HG02759 (cell line): Measurements from ENCODE around the gene TTC23.
"Not testable (repeated sequence)": the region's sequence is repeated elsewhere in the genome, so short reads cannot be mapped to it uniquely, and the experiment has no call there.

ENCODE experiments used
- ATAC-seq: cut with Tn5 transposase; IDR thresholded peaks from one replicate; pipeline ENCODE4 v1.9.1; 2021; ENCODE audit warnings: mild to moderate bottlenecking, moderate library complexity; ENCODE audit not compliant: unreplicated experiment

The TTC23 gene

DNA sequence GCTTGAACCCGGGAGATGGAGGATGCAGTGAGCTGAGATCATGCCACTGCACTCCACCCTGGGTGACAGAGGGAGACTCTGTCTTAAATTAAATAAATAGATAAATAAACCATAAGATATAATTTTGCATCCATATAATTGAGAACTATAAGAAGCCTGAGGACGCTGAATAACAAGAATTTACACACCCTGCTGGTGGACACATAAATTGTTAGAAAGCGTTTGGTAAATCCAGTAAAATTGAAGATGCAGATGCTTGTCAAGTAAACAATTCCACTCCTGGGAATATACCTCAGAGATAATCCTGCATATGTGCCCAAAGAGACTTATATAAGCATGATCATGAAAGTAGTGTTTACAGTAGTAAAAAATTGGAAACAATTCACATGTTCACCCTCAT, 41.7 kb downstream of the TTC23 start:
- no peak for ATAC-seq

DNA sequence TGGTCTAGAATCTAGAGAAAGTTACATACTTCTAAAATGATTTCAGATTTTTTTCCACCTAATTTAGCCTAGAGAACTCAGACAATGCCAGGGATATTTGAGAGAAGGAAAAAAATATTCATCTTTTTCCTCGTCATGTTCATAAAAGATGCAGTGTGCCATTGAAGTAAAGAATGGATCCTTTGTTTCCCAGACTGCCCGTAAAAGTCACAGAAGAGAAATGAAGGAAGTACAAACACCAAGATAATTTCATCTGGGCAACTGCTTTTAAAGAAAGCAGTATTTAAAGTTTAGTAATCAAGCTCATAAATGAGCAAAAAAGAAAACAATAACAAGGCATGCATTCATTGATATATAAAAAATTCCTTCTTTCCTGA, 47.2 kb downstream of the TTC23 start:
- ATAC-seq, result no peak

DNA sequence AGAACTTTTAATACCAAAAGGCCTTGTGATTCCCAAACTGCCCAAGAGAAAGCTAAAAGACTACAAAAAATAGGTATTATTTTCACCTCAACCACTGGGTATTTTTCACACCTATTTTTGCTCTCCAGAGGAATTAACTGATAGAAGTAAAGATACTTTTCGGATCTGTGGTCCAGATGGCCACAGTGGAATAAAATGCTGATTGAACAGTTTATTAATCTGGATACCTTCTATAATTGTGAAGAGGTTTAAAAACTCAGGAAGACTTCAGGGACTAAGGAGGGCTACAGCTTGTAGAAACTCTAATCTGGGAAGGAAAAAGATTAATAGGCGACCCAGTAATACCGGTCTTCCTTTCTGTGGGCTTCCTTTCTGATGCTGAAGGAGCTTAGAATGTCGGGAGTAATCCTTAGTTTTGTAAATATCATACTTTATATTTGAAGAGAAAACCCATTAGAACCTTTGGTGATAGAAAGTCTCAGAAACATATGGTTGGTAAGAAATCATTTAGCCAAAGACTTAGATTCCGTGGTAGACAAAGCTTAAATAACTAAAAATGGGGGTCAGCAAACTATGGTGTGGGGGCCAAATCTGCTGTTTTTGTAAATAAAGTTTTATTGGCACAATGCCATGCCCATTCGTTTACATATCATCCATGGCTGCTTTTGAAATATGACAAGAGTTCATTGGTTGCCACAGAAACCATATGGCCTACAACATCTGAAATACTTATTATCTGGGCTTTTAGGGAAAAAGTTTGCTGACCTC, 47.8 kb downstream of the TTC23 start:
- no peak for ATAC-seq

DNA sequence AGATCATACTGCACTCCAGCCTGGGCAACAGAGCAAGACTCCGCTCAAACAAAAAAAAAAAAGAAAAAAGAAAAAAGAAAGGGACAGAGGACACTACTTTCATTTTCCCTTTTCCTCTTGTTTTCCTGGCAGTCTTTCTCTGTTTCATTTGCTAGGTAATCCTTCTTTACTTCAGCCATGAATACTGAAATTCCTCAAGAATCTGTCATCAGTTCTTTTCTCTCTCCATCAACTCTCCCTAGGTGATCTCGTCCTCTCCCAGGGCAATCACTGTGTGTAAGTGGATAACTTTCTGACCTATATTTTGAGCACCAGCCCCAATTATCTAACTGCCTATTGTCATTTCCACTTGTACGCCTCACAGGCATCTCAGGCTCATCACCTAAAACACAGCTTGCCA, 51.5 kb downstream of the TTC23 start:
- no peak for ATAC-seq

DNA sequence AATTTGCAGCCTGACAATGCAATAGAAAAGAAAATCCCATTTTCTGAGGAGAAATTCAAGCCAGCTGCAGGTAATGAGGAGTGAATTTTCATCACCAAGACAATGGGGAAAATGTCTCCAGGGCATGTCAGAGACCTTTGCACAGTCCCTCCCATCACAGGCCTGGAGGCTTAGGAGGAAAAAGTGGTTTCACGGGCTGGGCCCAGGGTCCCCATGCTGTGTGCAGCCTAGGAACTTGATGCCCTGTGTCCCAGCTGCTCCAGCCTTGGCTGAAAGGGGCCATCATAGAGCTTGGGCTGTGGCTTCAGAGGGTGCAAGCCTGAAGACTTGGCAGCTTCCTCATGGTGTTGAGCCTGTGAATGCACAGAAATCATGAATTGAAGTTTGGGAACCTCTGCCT, 57.2 kb downstream of the TTC23 start:
- not testable (repeated sequence) for ATAC-seq

- ATAC-seq, result no peak
Measured at GRCh38 chr15:99187936-99188335, 61.4 kb downstream of the TTC23 start.

DNA sequence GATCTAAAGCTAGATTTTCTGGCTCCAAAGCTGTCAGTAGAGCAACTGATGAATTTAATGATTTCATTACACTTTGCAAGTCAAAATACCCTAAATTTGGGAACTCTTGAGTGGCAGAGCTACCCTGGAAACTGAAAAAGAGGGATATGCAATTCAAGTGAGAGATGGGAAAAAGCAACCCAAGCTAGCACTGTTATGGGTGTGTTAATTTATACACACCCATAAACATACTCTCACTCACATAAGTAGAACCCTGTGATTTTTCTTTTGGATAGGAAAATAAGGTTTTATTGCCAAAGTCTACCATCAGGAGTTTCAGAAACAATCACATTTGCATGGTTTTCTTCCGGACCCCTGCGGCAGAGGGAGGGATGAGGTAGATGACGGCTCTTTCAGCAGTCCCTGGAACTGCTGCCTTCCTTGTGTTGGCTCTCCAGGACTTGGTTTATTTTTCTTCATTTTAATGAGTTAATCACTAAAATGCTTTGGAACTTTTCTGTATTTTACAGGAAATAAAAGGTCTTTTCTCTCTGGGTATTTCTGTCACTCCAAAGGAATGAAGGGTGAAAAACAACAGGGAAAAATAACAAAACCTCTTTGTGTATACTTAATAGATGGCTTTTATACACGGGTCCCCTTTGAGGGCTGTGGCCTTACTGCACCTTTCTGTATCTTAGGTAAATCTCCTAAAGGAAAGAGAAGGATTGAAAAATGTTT, 63.8 kb downstream of the TTC23 start:
- ATAC-seq, result no peak

- ATAC-seq, result no peak
Measured at GRCh38 chr15:99182791-99183190, 66.6 kb downstream of the TTC23 start.

- ATAC-seq, result no peak
Measured at GRCh38 chr15:99181545-99181971, 67.8 kb downstream of the TTC23 start.

- ATAC-seq, result no peak
Measured at GRCh38 chr15:99180964-99181306, 68.4 kb downstream of the TTC23 start.

- no peak for ATAC-seq
Measured at GRCh38 chr15:99180086-99180963, 69.1 kb downstream of the TTC23 start.

GRCh38 chr15:99177679-99178078, 71.7 kb downstream of the TTC23 start:
- no peak for ATAC-seq

GRCh38 chr15:99176757-99177156, 72.6 kb downstream of the TTC23 start:
- ATAC-seq, result no peak

DNA sequence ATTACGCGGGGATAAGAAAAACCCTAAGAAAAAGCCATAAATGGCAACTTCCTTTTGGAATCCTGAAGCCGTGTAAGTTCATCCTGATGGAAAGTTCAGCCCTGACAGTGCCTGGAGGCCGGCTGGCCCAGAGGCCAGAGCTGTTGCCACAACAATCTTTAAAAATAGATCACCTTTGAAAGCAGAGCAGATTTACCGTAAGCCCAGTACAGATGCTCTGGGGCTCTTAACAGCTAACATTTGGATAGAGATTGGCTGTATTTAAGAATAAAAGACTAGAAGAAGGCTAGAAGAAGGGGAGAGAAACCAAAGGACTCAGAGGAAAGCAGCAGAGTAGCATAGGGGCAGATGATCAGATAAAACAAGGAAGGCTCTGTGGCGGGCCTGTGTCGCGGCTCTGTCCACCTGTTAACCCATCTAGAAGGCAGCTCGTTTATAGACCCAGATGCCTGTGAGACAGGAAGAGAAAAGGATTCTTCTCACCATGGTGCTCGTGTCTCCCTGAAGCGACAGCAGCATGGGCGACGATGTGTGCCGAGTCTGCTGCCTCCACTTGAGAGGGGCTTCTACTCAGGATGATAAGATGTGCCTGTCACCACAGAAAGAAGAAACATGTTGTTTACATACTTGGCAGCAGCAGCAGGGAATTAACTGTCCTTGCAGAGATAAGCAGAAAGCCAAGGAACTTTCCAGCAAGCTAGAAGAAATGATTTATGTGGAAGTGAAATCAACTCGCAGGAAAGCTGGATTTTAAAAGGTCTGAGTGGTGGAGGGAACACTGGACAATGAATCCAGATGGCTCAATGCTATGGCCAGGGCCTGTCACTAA, 74.6 kb downstream of the TTC23 start:
- no peak for ATAC-seq

DNA sequence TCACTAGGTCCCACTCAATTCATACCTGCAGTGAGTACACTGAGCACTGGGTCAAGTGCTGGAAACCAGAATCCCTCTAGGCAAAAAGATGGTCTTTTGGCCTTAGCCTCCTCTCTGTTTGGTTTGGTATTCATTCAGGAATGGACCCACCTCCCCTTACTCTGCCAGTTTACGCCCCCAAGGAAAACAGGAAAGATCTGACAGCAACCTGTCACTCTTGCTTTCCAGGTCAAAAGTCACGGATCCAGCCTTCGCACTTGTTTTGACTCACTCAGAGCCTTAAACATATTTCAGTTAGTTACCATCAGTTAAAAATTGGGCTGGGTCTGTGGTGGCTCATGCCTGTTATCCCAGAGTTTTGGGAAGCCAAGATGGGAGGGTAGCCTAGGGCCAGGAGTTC, 76.4 kb downstream of the TTC23 start:
- no peak for ATAC-seq

DNA sequence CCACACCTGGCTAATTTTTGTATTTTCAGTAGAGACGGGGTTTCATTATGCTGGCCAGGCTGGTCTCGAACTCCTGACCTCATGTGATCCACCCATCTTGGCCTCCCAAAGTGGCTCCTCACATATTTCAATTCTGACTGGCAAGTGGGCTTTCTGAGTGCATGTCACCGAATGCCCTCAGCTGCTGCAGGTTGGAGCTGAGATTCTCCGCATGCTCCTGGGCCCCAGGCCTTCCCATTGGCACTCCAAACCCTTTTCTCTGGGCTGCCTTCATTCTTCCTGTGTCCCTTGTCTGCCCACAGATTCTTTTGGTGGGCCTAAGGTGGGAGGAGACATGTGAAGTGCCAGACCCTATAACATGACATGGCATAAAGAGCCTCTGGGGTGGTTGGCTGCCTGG, 77.2 kb downstream of the TTC23 start:
- no peak for ATAC-seq

- ATAC-seq, result no peak
Measured at GRCh38 chr15:99170476-99171065, 78.8 kb downstream of the TTC23 start.

- ATAC-seq, result no peak
Measured at GRCh38 chr15:99169769-99170311, 79.5 kb downstream of the TTC23 start.

- no peak for ATAC-seq
Measured at GRCh38 chr15:99168601-99169580, 80.5 kb downstream of the TTC23 start.
